Memory B cell (primary cell): Measurements from ENCODE around the gene APH1B.

Experiments
- ATAC-seq: fragments of 150-1000 bp; cut with Tn5 transposase; 2 replicates; pipeline ENCODE4 v1.10.0; 2021; ENCODE audit warnings: low read depth, mild to moderate bottlenecking, moderate library complexity
- DNase-seq, 2 donors: peaks; one replicate each; pipeline ENCODE4 v3.0.0; 2022; ENCODE audit warnings: low spot score in 2 of 2
- H3K27ac Mint-ChIP-seq: one replicate; pipeline ENCODE4 v1.8.0; 2022; ENCODE audit warnings: mild to moderate bottlenecking, moderate library complexity, mixed read lengths
- H3K27me3 Mint-ChIP-seq: one replicate; pipeline ENCODE4 v1.8.0; 2022; ENCODE audit warnings: mixed read lengths
- H3K36me3 Mint-ChIP-seq: one replicate; pipeline ENCODE4 v1.8.0; 2022; ENCODE audit warnings: mild to moderate bottlenecking, mixed read lengths
- H3K4me1 Mint-ChIP-seq: one replicate; pipeline ENCODE4 v1.8.0; 2022; ENCODE audit warnings: mixed read lengths
- H3K4me3 Mint-ChIP-seq: one replicate; pipeline ENCODE4 v1.8.0; 2022; ENCODE audit warnings: mild to moderate bottlenecking, moderate library complexity, mixed read lengths
- H3K9me3 Mint-ChIP-seq: one replicate; pipeline ENCODE4 v1.8.0; 2022; ENCODE audit warnings: mixed read lengths

APH1B gene

DNA sequence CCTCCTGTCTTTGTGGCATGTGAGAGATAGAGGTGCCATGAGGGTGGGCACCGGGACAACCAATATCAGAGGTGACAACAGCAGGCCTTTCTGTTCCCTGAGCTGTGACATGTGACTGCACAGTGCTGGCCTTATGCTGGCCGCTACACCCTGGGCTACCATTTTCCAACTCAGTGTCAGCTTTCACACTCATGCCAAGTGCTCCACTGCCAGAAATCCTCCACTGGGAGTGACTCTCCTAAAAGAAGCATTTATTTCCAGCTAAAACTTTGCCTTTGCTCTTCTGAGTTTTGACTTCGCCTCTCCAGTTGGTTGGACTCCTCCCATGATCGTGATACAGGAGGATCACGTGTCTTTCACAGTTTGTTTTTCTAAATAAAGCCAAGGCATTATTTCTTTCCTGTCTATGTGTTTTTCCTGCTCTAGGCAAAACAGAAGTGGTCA is 72.8 kb downstream of the APH1B start:
- ATAC-seq (no peak), DNase-seq (no peak)
- no peaks in the 10 kb centered on the region for H3K36me3 Mint-ChIP-seq
- H3K4me3 Mint-ChIP-seq, result no peak overlapping the region
- H3K4me1 Mint-ChIP-seq, result peaks cover 5% of the 10 kb centered on the region
- no peak overlapping the region for H3K27ac Mint-ChIP-seq
- no peaks in the 10 kb centered on the region for H3K27me3 Mint-ChIP-seq
- H3K9me3 Mint-ChIP-seq, result no peaks in the 10 kb centered on the region

DNA sequence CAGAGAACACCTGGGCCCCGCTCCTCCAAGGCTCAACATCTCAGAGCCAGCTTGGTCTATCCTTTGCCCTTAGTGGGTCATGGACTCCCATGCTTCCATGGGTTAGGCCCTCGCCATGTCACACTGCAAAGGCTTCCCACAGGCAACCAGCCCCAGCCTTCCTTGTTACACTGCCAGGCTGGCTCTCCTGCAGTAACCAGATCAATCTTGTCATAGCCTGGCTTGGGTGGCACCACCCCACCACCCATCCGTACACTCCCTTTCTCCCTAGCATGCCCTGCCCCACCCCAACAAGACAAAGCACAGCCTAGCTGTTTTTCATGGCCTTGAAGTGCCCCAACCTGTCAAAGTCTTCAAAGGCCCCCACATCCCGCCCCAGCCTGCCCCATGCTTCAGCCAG is 73.8 kb downstream of the APH1B start:
- H3K27ac Mint-ChIP-seq, result no peak overlapping the region
- no peaks in the 10 kb centered on the region for H3K9me3 Mint-ChIP-seq
- DNase-seq, result no peak
- no peak overlapping the region for H3K4me3 Mint-ChIP-seq
- peaks cover 7% of the 10 kb centered on the region for H3K4me1 Mint-ChIP-seq
- ATAC-seq, result no peak
- no peaks in the 10 kb centered on the region for H3K36me3 Mint-ChIP-seq
- peaks cover 2% of the 10 kb centered on the region for H3K27me3 Mint-ChIP-seq

DNA sequence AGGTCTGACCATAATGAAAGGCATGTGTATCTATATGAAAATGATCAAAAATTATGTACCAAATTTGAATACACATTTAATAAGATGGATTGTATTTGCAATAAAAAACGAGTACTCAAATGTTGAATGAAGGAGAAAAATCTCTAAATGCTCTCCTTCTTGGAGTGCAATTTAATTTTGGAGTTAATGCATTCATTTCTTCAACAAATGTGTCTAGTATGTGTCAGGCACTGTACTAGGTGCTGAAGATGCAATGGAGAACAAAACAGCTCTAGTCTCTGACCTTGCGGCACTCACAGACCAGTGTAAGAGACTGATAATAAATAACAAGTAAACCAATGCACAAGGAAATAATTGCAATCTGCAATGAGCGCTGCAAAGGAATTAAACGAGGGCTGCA is 75.4 kb downstream of the APH1B start:
- H3K36me3 Mint-ChIP-seq, result no peaks in the 10 kb centered on the region
- peaks cover 7% of the 10 kb centered on the region for H3K4me1 Mint-ChIP-seq
- ATAC-seq (no peak), DNase-seq (no peak)
- peaks cover 2% of the 10 kb centered on the region for H3K27me3 Mint-ChIP-seq
- H3K9me3 Mint-ChIP-seq, result no peaks in the 10 kb centered on the region
- no peak overlapping the region for H3K27ac Mint-ChIP-seq
- H3K4me3 Mint-ChIP-seq, result no peak overlapping the region

DNA sequence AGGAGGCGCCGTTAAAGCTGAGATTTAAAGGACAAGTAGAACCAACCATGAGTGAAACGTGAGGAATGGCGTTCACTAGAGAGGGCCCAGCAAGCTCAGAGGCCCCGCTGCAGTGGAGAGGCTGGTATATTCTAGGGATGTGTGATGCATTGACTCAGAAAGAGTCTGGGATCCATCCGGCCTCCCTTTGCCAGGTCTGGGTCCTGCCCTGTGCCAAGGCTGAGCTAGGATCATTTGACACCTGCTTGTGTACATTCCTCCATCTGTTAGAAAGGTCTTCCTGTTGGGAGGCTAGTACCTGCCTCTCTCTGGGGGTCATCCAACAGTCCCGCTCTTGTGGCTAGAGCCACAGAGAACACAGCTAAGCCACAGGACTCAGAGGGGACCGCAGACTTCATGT is 75.9 kb downstream of the APH1B start:
- Mint-ChIP-seq H3K4me3 (no peak overlapping the region), H3K9me3 (no peaks in the 10 kb centered on the region), H3K4me1 (peaks cover 6% of the 10 kb centered on the region), H3K27me3 (peaks cover 2% of the 10 kb centered on the region), H3K36me3 (no peaks in the 10 kb centered on the region), H3K27ac (no peak overlapping the region)
- DNase-seq (no peak), ATAC-seq (no peak)

DNA sequence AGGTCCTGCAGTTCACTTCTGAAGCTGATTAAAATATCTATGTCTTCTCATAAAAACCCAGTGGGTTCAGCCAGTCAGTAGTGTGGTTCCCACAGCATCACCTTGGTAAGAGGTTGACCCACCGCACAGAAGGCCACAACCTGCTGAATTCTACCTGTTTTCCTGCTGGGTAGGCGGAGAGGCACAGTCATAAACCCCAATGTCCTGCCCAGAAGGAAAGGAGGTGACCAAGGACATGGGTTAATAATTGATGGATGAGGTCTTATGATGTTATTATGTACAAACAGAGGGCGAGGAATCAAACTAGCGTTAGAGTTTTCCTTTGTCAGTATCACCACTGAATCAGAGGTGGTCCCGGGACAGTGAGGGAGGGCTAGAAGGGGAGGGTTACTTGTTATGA is 76.5 kb downstream of the APH1B start:
- no peak for ATAC-seq

DNA sequence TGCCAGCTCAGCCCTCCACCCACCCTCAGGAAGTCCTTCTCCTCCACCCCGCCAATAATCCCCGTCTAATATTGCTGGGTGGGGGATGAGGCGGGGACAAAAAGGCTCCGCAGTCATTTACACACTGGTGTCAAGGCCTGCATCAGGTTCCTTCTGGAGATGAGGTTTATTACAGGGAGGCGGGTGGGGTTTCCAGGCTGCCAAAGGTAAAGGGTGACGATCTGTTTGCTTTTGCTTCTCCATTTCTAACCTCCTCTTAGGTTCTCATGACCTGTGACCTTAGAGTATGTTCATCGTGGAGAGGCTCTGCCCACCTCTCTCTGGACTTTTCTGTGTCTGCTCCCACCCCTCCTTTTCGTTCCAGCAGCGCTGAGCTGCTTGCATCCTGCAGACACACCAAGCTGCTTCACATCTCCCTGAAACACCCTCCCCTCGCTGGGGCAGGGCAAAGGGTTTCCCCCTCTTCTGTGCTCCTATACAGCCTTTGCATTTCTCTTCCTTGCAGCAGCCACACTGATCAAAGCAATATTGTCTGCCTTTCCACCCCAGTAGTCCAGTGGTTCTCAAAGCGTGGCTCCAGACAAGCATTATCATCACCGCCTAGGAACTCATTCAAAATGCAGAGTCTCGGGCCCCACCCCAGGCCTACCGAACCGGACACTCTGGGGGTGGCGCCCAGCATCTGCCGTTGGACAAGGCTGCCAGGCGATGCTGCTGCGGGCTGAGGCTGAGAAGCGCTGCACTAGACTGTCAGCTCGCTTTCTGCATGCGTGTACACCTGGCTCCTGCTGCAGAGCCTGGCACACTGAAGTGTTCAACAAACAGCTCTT is 77.6 kb downstream of the APH1B start:
- no peak for DNase-seq
- H3K27me3 Mint-ChIP-seq, result peaks cover 8% of the 10 kb centered on the region
- no peaks in the 10 kb centered on the region for H3K9me3 Mint-ChIP-seq
- no peaks in the 10 kb centered on the region for H3K36me3 Mint-ChIP-seq
- H3K4me3 Mint-ChIP-seq, result no peak overlapping the region
- H3K27ac Mint-ChIP-seq, result no peak overlapping the region
- ATAC-seq, result no peak
- H3K4me1 Mint-ChIP-seq, result peaks cover 3% of the 10 kb centered on the region

More for the DNA sequence above, 76.5 kb downstream of the APH1B start:
- Mint-ChIP-seq H3K27ac (no peak overlapping the region), H3K36me3 (no peaks in the 10 kb centered on the region), H3K4me3 (no peak overlapping the region), H3K4me1 (peaks cover 3% of the 10 kb centered on the region), H3K27me3 (peaks cover 5% of the 10 kb centered on the region), H3K9me3 (no peaks in the 10 kb centered on the region)
- DNase-seq, result no peak

DNA sequence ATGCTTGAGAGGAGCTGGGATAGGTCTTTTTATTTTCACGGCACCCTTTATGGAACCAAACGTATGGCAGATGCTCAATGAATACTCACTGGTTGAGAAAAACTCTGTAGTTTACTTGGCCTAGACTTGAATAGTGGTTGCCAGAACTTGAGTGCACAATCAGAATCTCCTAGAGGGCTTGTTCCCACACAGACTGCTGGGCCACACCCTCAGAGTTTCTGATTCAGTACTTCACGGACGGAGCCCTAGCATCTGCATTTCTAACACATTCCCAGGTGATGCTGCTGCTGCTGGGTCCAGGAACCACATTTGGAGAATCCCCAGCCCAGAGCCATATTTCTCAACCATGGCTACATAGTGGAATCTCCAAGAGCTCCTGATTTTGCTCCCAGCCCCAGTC is 79.7 kb downstream of the APH1B start:
- no peak for DNase-seq
- no peaks in the 10 kb centered on the region for H3K9me3 Mint-ChIP-seq
- H3K4me3 Mint-ChIP-seq, result no peak overlapping the region
- no peak overlapping the region for H3K27ac Mint-ChIP-seq
- ATAC-seq, result no peak
- H3K4me1 Mint-ChIP-seq, result peaks cover 6% of the 10 kb centered on the region
- H3K36me3 Mint-ChIP-seq, result no peaks in the 10 kb centered on the region
- H3K27me3 Mint-ChIP-seq, result peaks cover 8% of the 10 kb centered on the region

DNA sequence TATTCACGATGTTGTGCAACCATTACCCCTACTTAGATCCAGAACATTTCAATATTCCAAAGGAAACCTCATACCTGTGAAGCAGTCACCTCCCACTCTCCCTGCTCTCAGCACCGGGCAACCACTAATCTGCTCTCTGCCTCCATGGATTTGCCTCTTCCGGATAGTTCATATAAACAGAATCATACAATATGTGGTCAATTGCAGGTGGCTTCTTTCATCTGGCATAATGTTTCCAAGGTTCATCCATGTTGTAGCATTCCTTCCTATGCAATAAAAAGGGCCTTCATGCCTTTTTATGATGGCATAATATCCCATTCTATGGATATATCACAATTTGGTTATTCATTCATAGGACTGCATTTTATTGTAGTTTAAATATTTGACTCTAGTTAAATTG is 80.3 kb downstream of the APH1B start:
- no peak overlapping the region for H3K4me3 Mint-ChIP-seq
- ATAC-seq (no peak), DNase-seq (no peak)
- no peak overlapping the region for H3K27ac Mint-ChIP-seq
- H3K27me3 Mint-ChIP-seq, result peaks cover 8% of the 10 kb centered on the region
- no peaks in the 10 kb centered on the region for H3K9me3 Mint-ChIP-seq
- H3K4me1 Mint-ChIP-seq, result peaks cover 9% of the 10 kb centered on the region
- H3K36me3 Mint-ChIP-seq, result no peaks in the 10 kb centered on the region

DNA sequence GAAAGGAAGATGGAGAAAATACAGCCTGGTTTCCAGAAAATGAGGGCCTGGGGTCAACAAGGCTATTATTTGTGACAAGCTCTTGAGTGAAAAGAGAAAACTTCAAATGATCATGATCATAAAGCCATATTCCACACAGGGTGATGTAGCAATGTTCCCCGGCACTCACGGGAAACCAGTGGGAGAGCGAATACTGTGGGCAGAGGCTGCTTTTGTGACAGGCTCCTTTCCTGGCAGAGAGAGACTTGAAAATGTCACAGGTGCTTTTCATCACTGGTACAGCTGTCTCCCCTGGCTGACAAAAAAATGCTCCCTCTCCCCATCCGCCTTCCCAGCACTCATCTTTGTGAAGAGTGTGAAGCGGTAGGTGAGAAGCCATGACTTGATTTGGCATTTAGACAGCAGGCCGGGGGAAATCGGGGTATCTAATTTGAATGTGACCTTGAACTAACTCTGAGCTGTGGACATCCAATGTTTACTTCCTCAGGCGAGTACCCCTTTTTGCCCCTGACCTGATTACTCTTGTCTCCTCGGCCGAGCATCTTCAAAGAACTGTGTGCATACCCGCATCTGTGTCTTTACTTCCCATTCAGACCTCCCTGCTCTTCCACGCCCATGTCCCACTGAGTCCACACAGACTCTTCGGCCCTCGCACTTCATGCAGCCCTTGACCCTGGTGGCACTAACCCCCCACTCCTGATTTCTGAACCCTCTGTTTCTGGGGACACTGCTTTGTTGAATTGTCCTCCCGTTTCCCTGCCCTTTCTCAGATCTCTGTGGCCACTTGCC is 81.0 kb downstream of the APH1B start:
- H3K4me1 Mint-ChIP-seq, result peaks cover 15% of the 10 kb centered on the region
- H3K9me3 Mint-ChIP-seq, result no peaks in the 10 kb centered on the region
- no peak overlapping the region for H3K27ac Mint-ChIP-seq
- DNase-seq (no peak), ATAC-seq (no peak)
- H3K36me3 Mint-ChIP-seq, result no peaks in the 10 kb centered on the region
- peaks cover 8% of the 10 kb centered on the region for H3K27me3 Mint-ChIP-seq
- no peak overlapping the region for H3K4me3 Mint-ChIP-seq
